GM20431 (cell line): ENCODE measurements around the gene TMC8.

Experiments used
- in situ Hi-C: fragments of 300-500 bp; cut with MseI, MboI; formaldehyde crosslinking; loops from one replicate; pipeline ENCODE4 v1.15.0; 2020; ENCODE audit warnings: low sequenced_read_pairs; ENCODE audit not compliant: unreplicated experiment

Gene TMC8

GRCh38 chr17:78174346-78174869 lies 43.8 kb downstream of the TMC8 start:
- in situ Hi-C loops, result no loop called here

GRCh38 chr17:78174870-78175642 lies 44.5 kb downstream of the TMC8 start:
- in situ Hi-C loops, result no loop called here

GRCh38 chr17:78175643-78175981 lies 45.0 kb downstream of the TMC8 start:
- in situ Hi-C loops, result no loop called here

GRCh38 chr17:78176548-78177025 lies 46.0 kb downstream of the TMC8 start:
- in situ Hi-C loops, result no loop called here

GRCh38 chr17:78179372-78179771 lies 48.8 kb downstream of the TMC8 start:
- in situ Hi-C loops, result no loop called here

GRCh38 chr17:78180083-78180482 lies 49.5 kb downstream of the TMC8 start:
- in situ Hi-C loops, result no loop called here

GRCh38 chr17:78180508-78180907 lies 49.9 kb downstream of the TMC8 start:
- in situ Hi-C loops, result no loop called here

- in situ Hi-C loops, result no loop called here
These were observed 51.9 kb downstream of the TMC8 start for GRCh38 chr17:78182504-78182903.

- in situ Hi-C loops, result no loop called here
These were observed 53.3 kb downstream of the TMC8 start for GRCh38 chr17:78183916-78184315.

- in situ Hi-C loops, result no loop called here
These were observed 53.8 kb downstream of the TMC8 start for GRCh38 chr17:78184351-78184750.

GRCh38 chr17:78184868-78185267 lies 54.3 kb downstream of the TMC8 start:
- in situ Hi-C loops, result no loop called here

- in situ Hi-C loops, result no loop called here
These were observed 55.6 kb downstream of the TMC8 start for GRCh38 chr17:78185981-78186691.

- in situ Hi-C loops, result no loop called here
These were observed 56.4 kb downstream of the TMC8 start, which contains the start of the genes AFMID and TK1 for GRCh38 chr17:78186692-78187595. Gene AFMID, plus strand, starts transcription at chr17:78187362. Its CDS starts 9 bp downstream, at chr17:78187371. Gene TK1, minus strand, starts transcription at chr17:78187052. Its CDS starts 58 bp downstream, at chr17:78186994.
